ENCODE data around the gene LRRC2.
"Not testable (repeated sequence)": the region's sequence is repeated elsewhere in the genome, so short reads cannot be mapped to it uniquely, and the experiment has no call there.

The LRRC2 gene

DNA sequence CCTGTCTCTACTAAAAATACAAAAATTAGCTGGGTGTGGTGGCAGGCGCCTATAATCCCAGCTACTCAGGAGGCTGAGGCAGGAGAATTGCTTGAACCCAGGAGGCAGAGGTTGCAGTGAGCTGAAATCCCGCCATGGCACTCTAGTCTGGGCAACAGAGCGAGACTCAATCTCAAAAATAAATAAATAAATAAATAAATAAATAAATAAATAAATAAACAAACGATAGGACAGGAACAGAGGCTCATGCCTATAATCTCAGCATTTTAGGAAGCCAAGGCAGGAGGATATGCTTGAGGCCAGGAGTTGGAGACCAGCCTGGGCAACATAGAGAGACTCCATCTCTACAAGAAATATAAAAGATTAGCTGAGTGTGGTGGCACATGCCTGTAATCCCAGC lies 43.9 kb downstream of the LRRC2 start:
- DNase-seq, result not testable (repeated sequence)

DNA sequence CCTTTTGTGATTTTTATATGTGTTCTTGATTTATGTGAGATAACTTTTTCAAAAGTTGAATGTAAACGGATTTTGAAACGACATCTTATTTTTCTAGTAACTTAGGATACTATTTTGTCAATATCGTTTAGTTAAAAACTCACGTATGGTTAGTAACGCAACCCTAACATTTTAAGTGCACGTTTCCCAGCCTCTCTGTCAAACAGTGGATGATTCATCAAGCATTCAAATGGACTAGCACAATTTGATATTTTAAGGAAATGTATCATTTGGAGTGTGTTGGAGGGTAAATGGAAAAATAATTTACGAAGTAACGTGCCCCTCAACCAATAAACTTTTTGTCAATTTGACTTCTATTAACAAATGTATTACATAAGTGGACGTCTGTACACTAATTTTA lies 45.0 kb downstream of the LRRC2 start:
- no peak for DNase-seq

DNA sequence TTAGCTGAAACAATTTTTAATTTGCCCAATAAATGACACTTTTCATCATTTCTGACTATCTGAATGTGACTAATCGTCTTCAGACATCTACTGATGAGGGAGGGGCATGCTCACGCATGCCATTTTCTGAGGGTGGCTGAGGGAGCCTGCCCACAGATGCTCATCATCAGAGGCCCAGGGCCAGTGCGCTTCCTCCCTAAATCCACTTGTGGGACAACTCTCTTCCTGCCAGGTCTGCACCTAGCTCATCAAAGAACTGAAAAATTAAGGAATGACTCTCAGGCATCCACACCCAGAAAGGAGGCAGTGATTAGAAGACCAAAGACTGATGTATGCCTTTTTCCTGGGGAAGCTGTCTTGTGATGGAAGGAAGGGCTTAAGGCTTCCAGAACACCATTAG lies 45.6 kb downstream of the LRRC2 start:
- DNase-seq, result no peak

DNA sequence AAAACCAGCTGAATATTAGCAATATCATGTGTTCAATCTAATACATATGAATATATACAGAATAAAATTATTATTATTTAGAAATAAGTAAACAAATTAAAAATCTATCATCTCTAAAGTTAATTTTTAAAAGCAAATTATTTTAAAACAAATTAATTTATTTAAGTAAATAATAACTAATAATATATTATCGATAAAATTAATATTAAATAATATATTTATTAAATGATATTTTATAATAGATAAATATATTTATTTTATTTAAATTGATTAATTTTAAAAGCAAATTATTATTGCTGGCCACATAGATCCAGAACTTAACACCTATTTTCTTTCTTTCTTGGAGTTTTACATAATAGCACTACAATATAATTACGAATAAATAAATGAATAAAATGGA lies 46.1 kb downstream of the LRRC2 start:
- no peak for DNase-seq

DNA sequence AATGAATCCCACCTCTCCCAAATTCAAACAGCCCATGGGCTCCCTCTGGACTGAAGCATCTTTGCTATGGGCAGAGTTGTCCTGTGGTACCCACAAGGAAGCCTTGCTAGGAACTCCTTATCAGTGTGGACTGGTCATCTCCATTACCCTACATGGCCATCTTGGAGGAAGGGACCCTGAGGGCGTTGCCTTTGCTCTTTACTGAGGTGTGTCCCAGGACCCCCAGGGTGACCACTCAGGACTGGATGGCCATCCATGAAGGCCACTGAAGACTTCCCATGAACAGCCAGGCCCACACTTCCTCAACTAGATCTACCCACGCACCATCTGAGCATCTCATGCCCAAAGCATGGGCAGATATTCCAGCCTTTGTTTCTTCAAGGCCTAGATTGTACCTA lies 48.3 kb downstream of the LRRC2 start:
- DNase-seq, result no peak

DNA sequence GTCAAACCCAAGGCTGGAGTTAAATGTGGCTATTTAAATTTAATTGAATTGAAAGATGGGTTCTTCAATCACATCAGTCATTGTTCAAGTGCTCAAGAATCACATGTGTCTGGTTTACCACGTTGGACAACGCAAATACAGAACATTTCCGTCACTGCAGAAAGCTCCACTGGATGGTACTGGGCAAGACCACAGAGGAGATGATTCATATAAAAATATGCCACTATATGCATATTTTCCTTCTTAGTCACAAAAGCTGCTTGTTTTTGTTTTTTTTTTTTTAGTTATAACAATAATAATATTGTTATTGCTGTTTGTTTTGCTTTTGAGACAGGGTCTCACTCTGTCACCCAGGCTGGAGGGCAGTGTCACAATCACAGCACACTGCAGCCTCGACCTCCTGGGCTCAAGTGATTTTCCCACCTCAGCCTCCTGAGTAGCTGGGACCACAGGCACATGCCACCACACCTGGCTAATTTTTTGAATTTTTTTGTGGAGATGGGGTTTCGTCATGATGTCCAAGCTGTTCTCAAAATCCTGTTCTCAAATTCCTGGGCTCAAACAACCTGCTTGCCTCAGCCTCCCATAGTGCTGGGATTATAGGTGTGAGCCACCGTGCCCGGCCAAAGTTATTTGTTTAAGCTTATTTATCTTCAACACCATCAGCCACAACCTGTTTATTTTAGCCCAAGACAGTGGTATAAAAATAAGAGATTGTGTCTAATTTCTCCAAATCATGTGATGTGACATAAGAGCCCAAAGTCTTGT lies 48.9 kb downstream of the LRRC2 start:
- no peak for DNase-seq

DNA sequence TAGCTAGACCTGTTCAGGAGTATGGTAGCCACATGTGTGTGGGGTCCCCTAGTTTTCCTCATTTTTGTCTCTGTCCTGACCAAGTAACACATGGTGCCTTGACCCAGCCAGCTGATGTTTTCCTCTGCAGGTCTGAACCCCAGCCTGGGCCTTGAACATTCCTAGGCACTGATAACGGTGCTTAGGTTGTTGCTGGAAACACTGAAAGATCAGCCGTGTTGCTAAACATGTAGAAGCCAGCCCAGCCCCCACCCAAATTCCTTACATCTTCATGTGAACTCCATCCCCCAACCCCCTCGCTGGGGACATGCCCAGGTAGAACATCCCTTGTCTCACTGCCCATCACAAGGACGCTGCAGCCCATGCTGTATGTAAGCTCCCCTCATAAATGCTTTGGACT lies 49.6 kb downstream of the LRRC2 start:
- no peak for DNase-seq

DNA sequence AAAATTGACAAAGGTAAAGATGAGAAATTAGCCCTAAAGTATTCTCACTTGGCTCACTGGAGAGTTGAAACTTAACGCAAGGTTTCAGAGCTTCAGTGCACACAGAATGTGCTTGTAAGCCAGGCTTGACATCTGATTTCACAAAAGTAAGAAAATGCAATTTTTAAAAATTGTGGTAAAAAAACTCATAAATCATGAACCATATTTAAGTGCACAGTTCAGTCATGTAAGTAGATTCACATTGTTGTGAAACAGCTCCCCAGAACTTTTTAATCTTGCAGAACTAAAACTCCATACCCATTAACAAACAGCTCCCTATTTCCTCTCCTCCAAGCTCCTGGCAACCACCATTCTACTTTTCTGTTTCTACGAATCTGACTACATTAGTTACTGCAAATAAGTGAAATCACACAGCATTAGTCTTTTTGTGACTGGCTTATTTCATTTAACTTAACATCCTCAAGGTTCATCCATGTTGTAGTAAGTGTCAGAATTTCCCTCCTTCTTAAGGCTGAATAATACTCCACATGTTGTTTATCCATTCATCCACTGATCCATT lies 53.8 kb downstream of the LRRC2 start:
- DNase-seq, result no peak

DNA sequence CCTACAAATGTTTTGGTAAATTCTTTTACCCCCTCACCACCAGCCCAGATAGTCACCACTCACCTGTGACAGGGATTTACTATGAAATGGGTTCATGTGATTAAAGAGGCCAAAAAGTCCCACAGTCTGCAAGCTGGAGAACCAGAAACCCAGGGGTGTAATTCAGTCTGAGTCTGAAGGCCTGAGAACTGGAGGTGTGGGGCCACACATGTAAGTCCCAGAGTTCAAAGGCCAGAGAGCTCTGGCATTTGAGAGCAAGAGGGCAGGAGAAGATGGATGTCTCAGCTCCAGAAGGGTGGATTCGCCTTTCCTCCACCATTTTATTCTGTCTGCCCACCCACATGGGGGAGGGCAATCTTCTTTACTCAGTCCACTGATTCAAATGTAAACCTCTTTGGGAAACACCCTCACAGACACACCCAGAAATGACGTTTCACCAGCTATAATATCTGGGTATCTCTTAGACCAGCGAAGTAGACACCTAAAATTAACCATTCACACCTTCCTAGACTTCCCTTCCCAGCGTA lies 56.4 kb downstream of the LRRC2 start:
- DNase-seq, result no peak

DNA sequence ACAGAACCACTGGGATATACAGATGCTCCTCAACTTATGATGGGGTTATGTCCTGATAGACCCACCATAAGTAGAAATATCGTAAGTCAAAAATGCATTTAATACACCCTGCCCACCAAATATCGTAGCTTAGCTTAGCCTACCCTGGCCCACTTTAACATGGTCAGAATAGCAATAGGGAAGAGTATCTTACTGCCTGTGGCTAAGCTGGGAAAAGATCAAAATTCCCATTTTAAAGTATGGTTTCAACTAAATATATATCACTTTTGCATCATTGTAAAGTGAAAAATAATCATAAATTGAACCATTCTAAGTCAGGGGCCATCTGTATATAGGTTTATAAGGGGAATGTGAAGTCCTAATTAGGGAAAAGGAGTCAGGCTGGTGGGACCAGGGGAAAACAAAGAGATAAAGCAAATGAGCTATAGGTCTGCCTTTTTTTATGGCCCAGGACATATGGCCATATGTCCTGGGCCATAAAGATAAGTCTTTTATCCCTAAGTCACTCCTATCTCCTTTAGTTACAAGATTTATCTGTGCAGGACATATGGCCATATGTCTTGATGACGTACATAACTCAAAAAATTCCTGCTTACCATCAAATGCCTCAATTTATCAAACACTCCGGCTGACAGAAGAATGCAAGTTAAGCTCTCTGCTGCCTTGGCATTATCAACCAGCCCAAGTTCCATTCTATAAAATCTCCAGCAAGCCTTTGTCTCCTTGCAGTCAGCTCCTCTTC lies 57.1 kb downstream of the LRRC2 start:
- no peak for DNase-seq

DNA sequence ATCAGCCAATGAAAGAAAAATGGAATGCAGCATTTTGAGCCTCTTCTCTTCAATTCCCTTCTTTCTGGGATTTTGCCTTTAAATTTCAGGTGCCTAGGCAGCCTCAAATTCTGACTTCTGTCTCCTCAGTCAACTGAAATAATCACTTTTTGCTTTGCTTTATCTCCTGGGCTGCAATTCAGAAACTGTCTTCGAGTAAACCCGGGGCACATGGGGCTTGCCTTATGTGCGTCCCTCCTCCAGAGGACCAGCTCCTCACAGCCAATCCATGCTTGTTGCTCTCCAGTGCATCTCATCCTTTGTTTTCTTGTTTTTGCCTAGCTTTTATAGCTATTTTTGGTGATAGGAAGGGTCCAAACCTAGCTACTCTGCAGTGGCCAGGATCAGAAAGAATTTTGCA lies 59.6 kb downstream of the LRRC2 start:
- no peak for DNase-seq

DNA sequence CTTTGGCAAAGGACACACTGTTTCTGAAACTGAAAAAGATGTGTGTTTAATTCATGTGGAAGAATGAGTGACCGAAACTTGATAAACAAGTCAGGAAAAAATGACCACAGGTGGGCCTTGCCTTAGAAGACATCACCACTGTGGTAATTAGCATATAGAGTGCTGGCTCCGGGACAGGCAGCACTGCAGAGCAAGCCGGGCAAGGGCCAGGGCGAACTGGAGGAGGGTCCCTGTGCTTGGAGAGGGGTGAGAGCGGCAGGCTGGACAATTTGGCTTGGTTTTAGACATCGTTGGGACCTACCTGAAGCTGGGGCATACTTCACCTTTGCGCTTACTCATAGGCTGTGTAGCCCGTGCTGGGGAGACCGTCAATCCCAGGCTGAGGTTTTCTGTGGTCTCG lies 60.1 kb downstream of the LRRC2 start:
- DNase-seq, result no peak

DNA sequence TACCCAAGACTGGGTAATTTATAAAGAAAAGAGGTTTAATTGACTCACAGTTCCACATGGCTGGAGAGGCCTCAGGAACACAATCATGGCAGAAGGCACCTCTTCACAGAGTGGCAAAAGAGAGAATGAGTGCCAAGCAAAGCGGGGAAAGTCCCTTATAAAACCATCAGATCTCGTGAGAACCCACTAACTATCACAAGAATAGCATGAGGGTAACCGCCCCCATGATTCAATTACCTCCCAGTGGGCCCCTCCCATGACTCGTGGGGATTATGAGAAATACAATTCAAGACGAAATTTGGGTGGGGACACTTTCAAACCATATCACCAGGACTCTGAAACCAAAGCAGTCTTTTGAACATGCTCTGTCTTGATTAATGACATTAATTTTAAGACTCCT lies 61.3 kb downstream of the LRRC2 start:
- DNase-seq, result no peak

DNA sequence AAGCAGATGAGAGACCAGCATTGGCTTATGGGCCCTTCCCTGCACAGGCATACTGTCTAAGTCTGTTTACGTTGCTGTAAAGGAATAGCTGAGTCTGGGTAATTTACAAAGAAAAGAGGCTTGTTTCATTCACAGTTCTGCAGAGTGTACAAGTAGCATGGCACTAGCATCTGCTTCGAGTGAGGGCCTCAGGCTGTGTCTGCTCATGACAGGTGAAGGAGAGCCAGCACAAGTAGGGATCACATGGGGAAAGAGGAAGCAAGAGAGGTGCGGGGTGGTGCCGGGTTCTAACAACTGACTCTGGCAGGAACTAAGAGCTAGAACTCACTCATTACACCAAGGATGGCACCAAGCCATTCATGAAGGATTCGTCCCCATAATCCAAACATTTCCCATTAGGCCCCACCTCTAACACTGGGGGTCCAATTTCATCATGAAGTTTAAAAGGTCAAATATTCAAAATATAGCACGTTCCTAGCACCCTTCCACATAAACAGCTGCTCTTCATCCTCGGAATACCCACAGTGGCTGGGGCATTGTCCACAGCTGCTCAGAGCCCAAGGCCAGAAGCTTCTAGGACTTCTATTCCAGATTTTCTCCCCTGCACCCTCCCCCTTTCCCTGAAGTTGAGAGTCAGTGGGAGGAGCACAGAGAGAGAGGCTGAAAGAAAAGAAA lies 62.8 kb downstream of the LRRC2 start:
- DNase-seq, result no peak

DNA sequence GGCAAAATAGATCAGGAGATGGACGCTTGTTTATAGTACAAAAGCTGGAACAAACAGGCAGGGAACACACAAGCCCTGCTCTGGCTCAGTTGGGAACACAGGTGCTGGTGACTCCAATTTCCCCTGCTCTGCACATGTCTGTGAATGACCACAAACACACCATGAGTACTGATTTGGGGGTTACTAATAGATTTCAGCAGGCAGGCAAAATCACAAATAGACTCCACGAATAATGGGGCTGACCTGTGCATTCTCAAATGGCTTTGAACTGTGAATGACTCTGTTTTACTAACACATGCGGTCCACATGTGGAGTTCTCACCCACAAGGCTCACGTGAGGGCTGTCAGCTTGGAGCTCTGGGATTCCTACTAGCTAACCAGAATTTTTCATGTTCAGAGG lies 64.4 kb downstream of the LRRC2 start:
- DNase-seq, result no peak

DNA sequence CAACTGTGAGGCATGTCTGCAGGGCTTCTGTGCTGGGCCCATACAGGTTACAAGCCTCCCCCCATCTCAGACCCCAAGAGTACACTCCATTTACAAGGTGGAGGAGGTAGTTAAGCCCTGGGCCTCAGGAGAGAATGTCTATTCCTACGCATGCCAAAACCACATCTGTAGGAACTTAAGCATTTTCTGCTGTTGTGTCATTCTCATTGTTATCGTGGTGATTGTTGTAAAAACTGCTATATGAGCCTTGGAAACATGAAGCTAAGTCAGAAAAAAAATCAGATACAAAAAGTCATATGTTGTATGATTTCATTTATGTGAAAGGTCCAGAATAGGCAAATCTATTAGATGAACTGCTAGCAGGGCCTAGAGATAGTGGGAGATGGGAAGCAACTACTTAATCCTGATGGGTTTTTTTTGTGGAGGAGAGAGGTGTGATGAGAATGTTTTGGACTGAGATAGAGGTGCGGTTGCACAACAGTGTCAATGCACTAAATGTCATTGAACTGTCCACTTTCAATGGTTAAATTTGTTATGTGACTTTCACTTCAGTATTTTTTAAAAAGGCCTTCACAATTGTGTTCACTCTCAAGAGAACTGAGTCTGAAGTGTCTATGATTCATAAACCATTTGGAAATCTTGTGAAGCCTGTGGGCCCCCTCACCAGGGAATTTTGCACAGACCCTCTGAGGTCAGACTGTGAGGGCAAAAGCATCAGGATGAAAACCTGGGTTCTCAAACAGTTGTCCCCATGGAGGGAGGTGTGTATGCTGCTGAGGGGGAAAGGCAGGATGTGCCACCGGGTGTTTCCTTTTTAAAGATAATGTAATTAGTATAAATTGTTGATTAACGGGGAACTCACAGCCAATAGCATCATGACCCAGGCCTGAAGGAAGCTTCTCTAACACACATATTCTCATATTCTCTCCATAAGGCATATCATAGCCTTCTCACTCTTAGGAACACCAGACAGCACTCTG lies 65.2 kb downstream of the LRRC2 start:
- DNase-seq, result no peak

DNA sequence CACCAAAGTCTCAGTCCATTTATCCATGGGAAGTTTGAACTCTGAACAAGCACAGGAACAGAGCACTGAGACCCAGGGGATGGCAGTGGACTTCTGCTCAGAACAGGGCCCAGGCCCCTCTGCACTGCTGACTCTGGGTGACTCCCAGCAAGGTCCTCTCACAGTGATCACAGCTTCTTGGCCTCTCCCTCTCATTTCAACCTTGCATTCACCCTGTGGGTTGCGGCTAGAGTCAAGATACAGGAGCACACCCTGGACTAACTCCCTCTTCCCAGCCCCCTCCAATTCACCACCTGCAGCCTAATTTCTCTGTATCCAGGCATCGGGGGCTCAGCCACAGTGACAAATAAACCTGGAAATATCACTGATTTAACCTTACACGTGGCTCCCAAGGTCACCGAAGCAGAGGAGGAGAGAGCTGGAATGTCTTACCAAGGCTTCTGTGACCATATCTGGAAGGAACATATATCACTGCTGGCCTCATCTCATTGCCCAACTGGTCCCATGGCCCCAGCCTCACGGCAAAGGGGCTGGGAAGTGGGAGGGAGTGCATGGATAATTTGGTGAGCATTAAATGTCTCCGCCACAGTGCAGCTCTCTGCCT lies 67.1 kb downstream of the LRRC2 start:
- DNase-seq, result no peak

DNA sequence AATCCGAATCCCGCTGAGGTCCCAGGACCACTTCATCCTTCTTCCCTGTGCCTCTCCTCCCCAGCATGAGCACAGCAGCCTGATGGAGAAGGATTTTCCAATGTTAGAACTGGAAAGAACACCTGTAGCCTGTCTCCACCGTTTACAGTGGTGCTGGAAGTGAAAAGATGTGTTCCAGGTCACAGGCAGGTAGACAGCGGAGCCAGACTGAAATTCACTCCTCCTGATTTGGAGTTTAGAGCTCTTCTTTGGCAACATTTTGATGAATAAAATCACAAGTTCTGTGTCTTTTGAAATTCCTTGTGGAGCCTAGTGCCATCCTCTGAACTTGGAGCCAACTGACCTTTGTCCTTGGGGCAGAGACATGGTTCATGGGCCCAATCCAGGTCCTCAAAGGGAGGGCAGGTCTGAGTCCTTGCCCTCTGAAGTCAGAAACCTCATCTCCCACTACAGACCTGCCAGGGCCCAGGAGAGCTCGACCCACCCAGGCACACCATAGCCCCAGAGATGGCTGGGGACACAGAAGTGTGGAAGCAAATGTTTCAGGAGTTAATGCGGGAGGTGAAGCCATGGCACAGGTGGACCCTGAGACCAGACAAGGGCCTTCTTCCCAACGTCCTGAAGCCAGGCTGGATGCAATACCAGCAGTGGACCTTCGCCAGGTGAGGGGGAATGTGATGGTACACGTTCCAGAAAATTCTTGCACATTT lies 68.4 kb downstream of the LRRC2 start, which contains the start of gene RTP3:
Gene RTP3 (plus strand): TSS at position 421 of the 710 bp plus-strand sequence. CDS start 87 bp downstream, at position 508.
- no peak for DNase-seq

DNA sequence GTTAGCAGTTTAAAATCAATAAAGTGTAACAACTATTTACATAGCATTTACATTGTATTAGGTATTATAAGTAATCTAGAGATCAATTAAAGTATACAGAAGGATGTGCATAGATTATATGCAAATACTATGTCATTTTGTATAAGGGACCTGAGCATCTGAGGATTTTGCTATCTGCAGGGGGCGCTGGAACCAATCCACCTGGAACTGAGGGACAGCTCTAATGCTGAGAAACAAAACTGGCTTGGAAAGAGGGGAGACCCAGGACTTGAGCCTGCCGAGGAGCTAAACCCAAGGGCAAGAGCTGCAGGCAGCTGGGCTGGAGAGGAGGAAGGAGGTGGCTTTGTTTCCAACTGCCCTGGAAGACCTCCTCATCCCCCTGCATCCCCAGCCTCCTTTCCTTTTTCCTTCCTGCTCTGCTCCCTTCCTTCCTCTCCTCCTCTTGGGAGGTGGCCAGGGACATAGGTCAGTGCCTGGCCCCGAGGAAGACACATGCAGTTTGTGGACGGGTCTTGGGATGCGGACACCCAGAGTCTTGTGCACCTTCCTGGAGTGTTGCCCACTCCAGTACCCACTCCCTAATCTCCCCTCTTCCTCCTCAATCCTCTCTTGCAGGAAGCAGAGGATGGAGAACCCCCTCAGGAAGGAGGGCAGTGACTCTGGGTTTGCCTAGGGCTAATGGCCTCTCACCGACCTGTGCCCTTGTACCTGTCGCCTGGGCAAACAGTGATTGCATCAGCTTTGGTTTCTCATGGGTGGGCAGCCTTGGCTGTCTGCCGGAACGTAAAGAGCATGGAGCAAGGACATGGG lies 69.2 kb downstream of the LRRC2 start:
- peak; percentile 2 for DNase-seq

DNA sequence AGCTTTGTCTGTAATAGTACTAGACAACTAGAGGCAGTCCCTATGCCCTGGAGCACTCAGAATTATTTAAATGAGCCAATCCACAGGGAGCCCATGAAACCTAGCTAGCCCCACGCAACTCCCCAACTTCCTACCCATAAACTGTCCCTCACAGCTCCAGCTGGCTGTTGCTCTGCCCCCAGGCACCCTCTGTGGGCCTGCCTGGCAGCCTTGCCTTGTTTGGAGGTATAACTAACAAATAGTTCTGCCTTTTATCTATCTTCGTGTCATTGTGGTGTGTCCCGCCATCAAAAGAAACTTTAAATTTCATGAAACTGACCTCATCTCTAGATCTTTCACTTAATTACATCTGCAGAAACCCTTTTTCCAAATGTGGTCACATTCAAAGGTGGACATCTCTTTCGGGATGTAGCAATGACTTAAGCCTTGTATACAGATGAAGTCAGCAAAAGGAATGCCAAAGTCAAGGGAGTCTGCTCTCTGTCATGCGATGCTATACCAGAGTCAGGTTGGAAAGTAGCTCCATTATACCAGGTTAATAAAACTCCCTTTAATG lies 70.1 kb downstream of the LRRC2 start:
- no peak for DNase-seq
